AG10803 (cell line): ENCODE data around the gene GRK2.

Source experiments
- DNase-seq: peaks from one replicate; pipeline ENCODE4 v3.0.0; 2010; ENCODE audit warnings: low read depth
- H3K4me3 ChIP-seq: 2 replicates; pipeline ENCODE4 v1.5.1; 2011; ENCODE audit warnings: mild to moderate bottlenecking, low read length, control low read depth
- CTCF ChIP-seq: conservative IDR thresholded peaks from 2 replicates; pipeline ENCODE4 v1.5.1; 2011; ENCODE audit warnings: mild to moderate bottlenecking, low read length, control low read depth, inconsistent platforms

GRK2 gene

DNA sequence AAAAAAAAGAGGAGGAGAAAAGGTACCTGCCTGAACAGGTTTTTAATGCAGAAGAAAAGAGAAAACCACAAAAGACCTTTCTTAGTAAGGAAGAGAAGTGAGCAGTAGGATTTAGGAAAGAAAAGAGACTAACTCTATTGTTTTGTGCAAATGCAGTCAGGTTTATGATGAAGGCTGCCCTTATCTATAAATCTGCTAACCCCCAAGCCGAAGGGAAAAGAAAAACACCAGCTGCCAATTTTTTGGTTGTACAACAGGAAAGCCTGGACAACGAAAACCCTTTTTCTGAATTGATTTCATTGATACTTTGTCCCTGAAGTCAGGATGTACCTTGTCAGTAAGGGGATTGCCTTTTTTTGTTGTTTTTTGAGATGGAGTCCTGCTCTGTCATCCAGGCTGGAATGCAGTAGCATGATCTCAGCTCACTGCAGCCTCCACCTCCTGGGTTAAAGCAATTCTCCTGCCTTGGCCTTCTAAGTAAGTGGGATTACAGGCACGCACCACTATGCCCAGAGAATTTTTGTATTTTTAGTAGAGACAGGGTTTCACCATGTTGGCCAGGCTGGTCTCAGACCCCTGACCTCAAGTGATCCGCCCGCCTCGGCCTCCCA is 65.9 kb downstream of the GRK2 start:
- TF ChIP-seq CTCF = no peak
- H3K4me3 ChIP-seq = no peak overlapping the region
- no peak for DNase-seq
